ENCODE results near the gene DEFB128. TPM values are rescaled to one million over a fixed set of nuclear protein-coding genes. Genes with fewer than 3 reads are reported as not detected.

The DEFB128 gene
- total and polyA plus RNA-seq, 2 of the 4 experiments (the other 2 are of a cell fraction), result not detected

GRCh38 chr20:227439-228105 lies 38.1 kb upstream of the DEFB128 start:
- H2BK5ac ChIP-seq (ENCODE audit: low read depth, low read length, poor library complexity, severe bottlenecking), result no peak overlapping the region
- H2AK9ac ChIP-seq (replicated peaks; ENCODE audit: low read depth, low read length, poor library complexity), result no peak overlapping the region
- no peak overlapping the region for H2BK120ac ChIP-seq (ENCODE audit: low read depth, low read length)
- dilution Hi-C loops (cut with HindIII; ENCODE audit: low sequenced_read_pairs, unreplicated experiment), result no loop called here
- H4K20me1 ChIP-seq (ENCODE audit: insufficient read depth, low read length), result no peaks in the 10 kb centered on the region
- H3K18ac ChIP-seq (ENCODE audit: low read depth, low read length), result no peak overlapping the region
- ATAC-seq (ENCODE audit: low read depth) (no peak), DNase-seq (no peak)
- no peak overlapping the region for H3K23ac ChIP-seq (ENCODE audit: low read depth, low read length)
- H2BK15ac ChIP-seq (ENCODE audit: low read depth, low read length), result no peak overlapping the region
- no peaks in the 10 kb centered on the region for H3K36me3 ChIP-seq (ENCODE audit: control insufficient read depth, insufficient read depth, low read length)
- no peak overlapping the region for H2BK20ac ChIP-seq (ENCODE audit: low read depth, low read length)
- no peaks in the 10 kb centered on the region for H3K4me1 ChIP-seq (ENCODE audit: control insufficient read depth, insufficient read depth, low read length)
- intact Hi-C loops (cut with micrococcal nuclease), result no loop called here
- H3K9me1 ChIP-seq (ENCODE audit: insufficient read depth, low read length), result no peaks in the 10 kb centered on the region
- H2AK5ac ChIP-seq (ENCODE audit: low read depth, low read length), result no peak overlapping the region
- POLR2A ChIA-PET (ENCODE audit: unreplicated experiment), result no interaction called here
- H3K27ac ChIP-seq (ENCODE audit: insufficient read depth, low read length), result no peak overlapping the region
- no peaks in the 10 kb centered on the region for H3K9me3 ChIP-seq (ENCODE audit: control insufficient read depth, insufficient read depth, low read length)
- H4K5ac ChIP-seq (ENCODE audit: low read depth, low read length), result no peak overlapping the region
- H3K14ac ChIP-seq (replicated peaks; ENCODE audit: low read depth, low read length), result no peak overlapping the region
- TF ChIP-seq RAD21 (IDR thresholded peaks at IDR 0.05; ENCODE audit: low read length) (no peak), MAZ (IDR thresholded peaks at IDR 0.05; ENCODE audit: borderline replicate concordance, low read depth, low read length) (no peak), BHLHE40 (IDR thresholded peaks at IDR 0.05; ENCODE audit: low read depth, low read length) (no peak), USF2 (IDR thresholded peaks at IDR 0.05; ENCODE audit: low read depth, low read length) (no peak), ELK1 (IDR thresholded peaks at IDR 0.05; ENCODE audit: borderline replicate concordance, low read depth, low read length) (no peak), CEBPB (IDR thresholded peaks at IDR 0.05; ENCODE audit: low read depth, low read length) (no peak), RCOR1 (IDR thresholded peaks at IDR 0.05; ENCODE audit: insufficient replicate concordance, low read length) (no peak), CTCF (conservative IDR thresholded peaks at IDR 0.05; ENCODE audit: low read depth, low read length) (no peak), FOS (IDR thresholded peaks at IDR 0.05; ENCODE audit: low read depth, low read length) (no peak), POLR2A (IDR thresholded peaks at IDR 0.05; ENCODE audit: low read depth, low read length) (no peak), MXI1 (IDR thresholded peaks at IDR 0.05; ENCODE audit: borderline replicate concordance, low read depth, low read length) (no peak), RFX5 (IDR thresholded peaks at IDR 0.05; ENCODE audit: low read depth, low read length) (no peak), SMC3 (IDR thresholded peaks at IDR 0.05; ENCODE audit: low read depth, low read length) (no peak), NFE2L2 (IDR thresholded peaks at IDR 0.05; ENCODE audit: low read depth, low read length) (no peak), MAFK (IDR thresholded peaks at IDR 0.05; ENCODE audit: low read depth, low read length) (no peak), CHD1 (IDR thresholded peaks at IDR 0.05; ENCODE audit: low read depth, low read length) (no peak)
- H4K8ac ChIP-seq (ENCODE audit: low read depth in 2 of 2, low read length in 2 of 2), result no peak overlapping the region
- H3K4me3 ChIP-seq (ENCODE audit: insufficient read depth, low read depth, low read length), result no peak overlapping the region
- in situ Hi-C loops (cut with MboI; ENCODE audit: low sequenced_read_pairs), result no loop called here
- CTCF ChIA-PET, result interaction anchor here (0.6 kb wide), 1 partner anchor 310 kb away, joined by 6 read pairs; no protein-coding TSS in a partner anchor
- no peak overlapping the region for H3K4me2 ChIP-seq (ENCODE audit: low read depth, low read length)
- peaks cover 3% of the 10 kb centered on the region for H3K27me3 ChIP-seq (ENCODE audit: control insufficient read depth, insufficient read depth, low read length)
- no peak overlapping the region for H3K56ac ChIP-seq (ENCODE audit: extremely low read depth, insufficient read depth, low read length)
- H2AFZ ChIP-seq (replicated peaks; ENCODE audit: low read length, poor library complexity), result no peak overlapping the region
- no CpG with 5 or more reads among the region's 3 CpGs for WGBS, 2 experiments (ENCODE audit: extremely low coverage in 2 of 2, insufficient read length in 1 of 2)
- H3K9ac ChIP-seq (ENCODE audit: low read depth, low read length), result no peak overlapping the region
- no TSS peak for BruUV-seq (replicated peaks)
- H3K79me1 ChIP-seq (ENCODE audit: low read depth in 1 of 2, low read length in 2 of 2), result no peaks in the 10 kb centered on the region
- H3K4ac ChIP-seq (ENCODE audit: low read depth, low read length), result no peak overlapping the region
- H4K91ac ChIP-seq (ENCODE audit: insufficient read depth, low read depth, low read length), result no peak overlapping the region
